ENCODE measurements around the gene CCNF. TPM values are rescaled to one million over a fixed set of nuclear protein-coding genes. Genes with fewer than 3 reads are reported as not detected.

CCNF gene
- total and polyA plus RNA-seq, 7 experiments from 2014 or later, result 0.41 to 50.1 (median 3.4) TPM

GRCh38 chr16:2473999-2474876 lies 45.0 kb downstream of the CCNF start:
- Mint-ChIP-seq H3K4me1 (peaks cover 15 to 32% (median 20%) of the 10 kb centered on the region in 7 donors), H3K36me3 (peaks cover 0 to 1% (median 0%) of the 10 kb centered on the region in 5 donors), H3K27ac (no peak overlapping the region), H3K9me3 (no peaks in the 10 kb centered on the region), H3K27me3 (peaks cover 12 to 38% (median 19%) of the 10 kb centered on the region in 5 donors), H3K4me3 (peak overlapping the region; percentile 49 to 79 (median 66))
- ChIA-PET CTCF (no interaction called here), POLR2A (interaction anchor here (0.5 kb wide), 1 partner anchor 328 kb away, joined by 3 read pairs; no protein-coding TSS in a partner anchor)
- Histone ChIP-seq H3K9me3 (ENCODE audit: control insufficient read depth in 2 of 3, low read length in 3 of 3) (no peaks in the 10 kb centered on the region), H3K4me3 (ENCODE audit: low read length) (peak overlapping the region; percentile 71), H3K27me3 (ENCODE audit: control insufficient read depth in 2 of 2, insufficient read depth in 2 of 2, low read length in 2 of 2) (peaks cover 4 to 18% of the 10 kb centered on the region in 2 donors), H3K27ac (ENCODE audit: low read depth, low read length) (peak overlapping the region; percentile 66), H3K4me1 (ENCODE audit: control insufficient read depth in 2 of 2, insufficient read depth in 2 of 2, low read length in 2 of 2) (peaks cover 11 to 12% of the 10 kb centered on the region in 2 donors), H3K36me3 (ENCODE audit: control insufficient read depth in 2 of 3, insufficient read depth in 3 of 3, low read length in 3 of 3) (no peaks in the 10 kb centered on the region)
- intact Hi-C loops (cut with micrococcal nuclease), result loop anchor here (1.0 to 5.0 kb wide), 6 partner anchors 13 to 208 kb away; partner anchors contain the start of genes CCNF (in 2 of the 2), AMDHD2 (in 1 of the 2), KCTD5 (in 1 of the 2) and RNPS1 (in 1 of the 2)
- peak; percentile 82 for ATAC-seq
- DNase-seq, result peak; percentile 43 to 64 (median 59)

- Mint-ChIP-seq H3K4me1 (peaks cover 14 to 34% (median 17%) of the 10 kb centered on the region in 7 donors), H3K27ac (no peak within 1 kb of the TSS), H3K36me3 (peaks cover 0 to 1% (median 0%) of the 10 kb centered on the region in 5 donors), H3K4me3 (peak within 1 kb of the TSS; percentile 61 to 81 (median 73)), H3K27me3 (peaks cover 7 to 31% (median 13%) of the 10 kb centered on the region in 5 donors), H3K9me3 (no peaks in the 10 kb centered on the region)
- Histone ChIP-seq H3K27ac (ENCODE audit: low read depth, low read length) (peak within 1 kb of the TSS; percentile 66), H3K36me3 (ENCODE audit: control insufficient read depth in 2 of 3, insufficient read depth in 3 of 3, low read length in 3 of 3) (no peaks in the 10 kb centered on the region), H3K4me1 (ENCODE audit: control insufficient read depth in 2 of 2, insufficient read depth in 2 of 2, low read length in 2 of 2) (peaks cover 11 to 12% of the 10 kb centered on the region in 2 donors), H3K9me3 (ENCODE audit: control insufficient read depth in 2 of 3, low read length in 3 of 3) (no peaks in the 10 kb centered on the region), H3K4me3 (ENCODE audit: low read length) (peak within 1 kb of the TSS; percentile 71), H3K27me3 (ENCODE audit: control insufficient read depth in 2 of 2, insufficient read depth in 2 of 2, low read length in 2 of 2) (peaks cover 4 to 14% of the 10 kb centered on the region in 2 donors)
- intact Hi-C loops (cut with micrococcal nuclease), result loop anchor here (1.0 to 5.0 kb wide), 6 partner anchors 12 to 208 kb away; partner anchors contain the start of genes CCNF (in 2 of the 2), TEDC2 (in 2 of the 2), AMDHD2 (in 1 of the 2) and KCTD5 (in 1 of the 2)
- ATAC-seq, result peak; percentile 80
- ChIA-PET POLR2A (interaction anchor here (0.5 kb wide), 1 partner anchor 329 kb away, joined by 3 read pairs; no protein-coding TSS in a partner anchor), CTCF (interaction anchor here (0.8 kb wide), 1 partner anchor 12 kb away, joined by 3 read pairs; no protein-coding TSS in a partner anchor)
- DNase-seq, result peak; percentile 41 to 94 (median 65)
These were observed 45.7 kb downstream of the CCNF start, which contains the start of gene TBC1D24 for GRCh38 chr16:2474877-2475412. TBC1D24 (plus strand) TSS chr16:2475127; CDS start chr16:2496149, 21,022 bp downstream.

GRCh38 chr16:2475413-2476344 lies 46.4 kb downstream of the CCNF start:
- no peaks in the 10 kb centered on the region for H3K9me3 ChIP-seq (ENCODE audit: control insufficient read depth in 2 of 3, low read length in 3 of 3)
- POLR2A ChIA-PET, result no interaction called here
- CTCF ChIA-PET, result interaction anchor here (0.8 kb wide), 1 partner anchor 11 kb away, joined by 3 read pairs; no protein-coding TSS in a partner anchor
- peak in 3 of 9 donors; percentile 27 to 35 (median 35) for DNase-seq
- Mint-ChIP-seq H3K27ac (peak overlapping the region in 1 of 9 donors; percentile 48), H3K4me1 (peaks cover 13 to 36% (median 16%) of the 10 kb centered on the region in 7 donors), H3K4me3 (peak overlapping the region; percentile 61 to 81 (median 68)), H3K36me3 (peaks cover 0 to 1% (median 0%) of the 10 kb centered on the region in 5 donors), H3K9me3 (no peaks in the 10 kb centered on the region), H3K27me3 (peaks cover 0 to 24% (median 6%) of the 10 kb centered on the region in 5 donors)
- peaks cover 4 to 9% of the 10 kb centered on the region in 2 donors for H3K27me3 ChIP-seq (ENCODE audit: control insufficient read depth in 2 of 2, insufficient read depth in 2 of 2, low read length in 2 of 2)
- peak; percentile 49 for ATAC-seq
- intact Hi-C loops (cut with micrococcal nuclease), result loop anchor here in 1 of 2 donors (1.0 kb wide), 1 partner anchor 15 kb away; the partner anchor contains the start of gene TEDC2
- H3K4me3 ChIP-seq (ENCODE audit: low read length), result peak overlapping the region; percentile 39
- peak overlapping the region; percentile 35 for H3K27ac ChIP-seq (ENCODE audit: low read depth, low read length)
- no peaks in the 10 kb centered on the region for H3K36me3 ChIP-seq (ENCODE audit: control insufficient read depth in 2 of 3, insufficient read depth in 3 of 3, low read length in 3 of 3)
- peaks cover 11 to 12% of the 10 kb centered on the region in 2 donors for H3K4me1 ChIP-seq (ENCODE audit: control insufficient read depth in 2 of 2, insufficient read depth in 2 of 2, low read length in 2 of 2)

- DNase-seq (no peak), ATAC-seq (no peak)
- Histone ChIP-seq H3K4me3 (ENCODE audit: low read length) (peak overlapping the region; percentile 39), H3K27ac (ENCODE audit: low read depth, low read length) (no peak overlapping the region), H3K4me1 (ENCODE audit: control insufficient read depth in 2 of 2, insufficient read depth in 2 of 2, low read length in 2 of 2) (peaks cover 11 to 12% of the 10 kb centered on the region in 2 donors), H3K9me3 (ENCODE audit: control insufficient read depth in 2 of 3, low read length in 3 of 3) (no peaks in the 10 kb centered on the region), H3K36me3 (ENCODE audit: control insufficient read depth in 2 of 3, insufficient read depth in 3 of 3, low read length in 3 of 3) (no peaks in the 10 kb centered on the region), H3K27me3 (ENCODE audit: control insufficient read depth in 2 of 2, insufficient read depth in 2 of 2, low read length in 2 of 2) (peaks cover 4 to 9% of the 10 kb centered on the region in 2 donors)
- intact Hi-C loops (cut with micrococcal nuclease), result no loop called here
- POLR2A ChIA-PET, result interaction anchor here (0.9 kb wide), 1 partner anchor 16 kb away, joined by 5 read pairs; the partner anchor contains the start of gene TEDC2
- H3K36me3 Mint-ChIP-seq, result peaks cover 0 to 1% (median 0%) of the 10 kb centered on the region in 5 donors
- CTCF ChIA-PET, result no interaction called here
- peaks cover 13 to 39% (median 16%) of the 10 kb centered on the region in 7 donors for H3K4me1 Mint-ChIP-seq
- peaks cover 0 to 23% (median 6%) of the 10 kb centered on the region in 5 donors for H3K27me3 Mint-ChIP-seq
- peak overlapping the region; percentile 61 to 80 (median 68) for H3K4me3 Mint-ChIP-seq
- H3K27ac Mint-ChIP-seq, result peak overlapping the region in 1 of 9 donors; percentile 48
- H3K9me3 Mint-ChIP-seq, result no peaks in the 10 kb centered on the region
These were observed 47.1 kb downstream of the CCNF start for GRCh38 chr16:2476345-2476720.

- Mint-ChIP-seq H3K27ac (peak overlapping the region in 2 of 9 donors; percentile 14 to 16), H3K27me3 (peaks cover 0 to 23% (median 6%) of the 10 kb centered on the region in 5 donors), H3K9me3 (no peaks in the 10 kb centered on the region), H3K4me3 (peak overlapping the region; percentile 61 to 80 (median 68)), H3K36me3 (peaks cover 0 to 1% (median 0%) of the 10 kb centered on the region in 5 donors), H3K4me1 (peaks cover 13 to 39% (median 16%) of the 10 kb centered on the region in 7 donors)
- ATAC-seq (no peak), DNase-seq (no peak)
- CTCF ChIA-PET, result no interaction called here
- Histone ChIP-seq H3K27me3 (ENCODE audit: control insufficient read depth in 2 of 2, insufficient read depth in 2 of 2, low read length in 2 of 2) (peaks cover 4 to 9% of the 10 kb centered on the region in 2 donors), H3K36me3 (ENCODE audit: control insufficient read depth in 2 of 3, insufficient read depth in 3 of 3, low read length in 3 of 3) (no peaks in the 10 kb centered on the region), H3K27ac (ENCODE audit: low read depth, low read length) (no peak overlapping the region), H3K9me3 (ENCODE audit: control insufficient read depth in 2 of 3, low read length in 3 of 3) (no peaks in the 10 kb centered on the region), H3K4me3 (ENCODE audit: low read length) (no peak overlapping the region), H3K4me1 (ENCODE audit: control insufficient read depth in 2 of 2, insufficient read depth in 2 of 2, low read length in 2 of 2) (peaks cover 11 to 12% of the 10 kb centered on the region in 2 donors)
- intact Hi-C loops (cut with micrococcal nuclease), result no loop called here
- POLR2A ChIA-PET, result interaction anchor here (0.9 kb wide), 1 partner anchor 17 kb away, joined by 5 read pairs; the partner anchor contains the start of gene TEDC2
These were observed 47.5 kb downstream of the CCNF start for GRCh38 chr16:2476741-2477140.

Data from naive thymus-derived CD4-positive, alpha-beta T cell (primary cell).